CD4-positive, alpha-beta T cell treated with Interleukin-4 for 4 hours (primary cell): ENCODE results near the gene DDX52.
A peak's percentile ranks its signal among the peaks of the same experiment; 100 is the strongest.
"Not testable (repeated sequence)": the region's sequence is repeated elsewhere in the genome, so short reads cannot be mapped to it uniquely, and the experiment has no call there.

ENCODE experiments used
- DNase-seq: peaks from one replicate; pipeline ENCODE4 v3.0.0-alpha.2; 2020

Gene DDX52

GRCh38 chr17:37643118-37643766 is at the start of gene DDX52:
TSS of gene DDX52 (minus strand) at chr17:37643446. CDS start at chr17:37643420, 26 bp downstream.
- DNase-seq, result peak; percentile 91

GRCh38 chr17:37691807-37692206 is 48.6 kb upstream of the DDX52 start:
- no peak for DNase-seq

GRCh38 chr17:37689317-37689716 is 46.1 kb upstream of the DDX52 start:
- no peak for DNase-seq

- no peak for DNase-seq
Observed at GRCh38 chr17:37683454-37683984, 40.3 kb upstream of the DDX52 start.

GRCh38 chr17:37682007-37682406 is 38.8 kb upstream of the DDX52 start:
- no peak for DNase-seq

- not testable (repeated sequence) for DNase-seq
Observed at GRCh38 chr17:37679995-37680394, 36.7 kb upstream of the DDX52 start.

GRCh38 chr17:37678036-37678435 is 34.8 kb upstream of the DDX52 start:
- DNase-seq, result no peak

- no peak for DNase-seq
Observed at GRCh38 chr17:37677021-37677420, 33.8 kb upstream of the DDX52 start.

GRCh38 chr17:37676115-37676925 is 33.1 kb upstream of the DDX52 start:
- DNase-seq, result no peak

- DNase-seq, result no peak
Observed at GRCh38 chr17:37674511-37674910, 31.3 kb upstream of the DDX52 start.

- no peak for DNase-seq
Observed at GRCh38 chr17:37673386-37673785, 30.1 kb upstream of the DDX52 start.

GRCh38 chr17:37672548-37673078 is 29.4 kb upstream of the DDX52 start:
- no peak for DNase-seq

GRCh38 chr17:37671824-37672547 is 28.7 kb upstream of the DDX52 start:
- DNase-seq, result no peak

- DNase-seq, result no peak
Observed at GRCh38 chr17:37671028-37671823, 28.0 kb upstream of the DDX52 start.

- DNase-seq, result no peak
Observed at GRCh38 chr17:37667039-37667438, 23.8 kb upstream of the DDX52 start.

GRCh38 chr17:37664214-37664613 is 21.0 kb upstream of the DDX52 start:
- DNase-seq, result no peak

GRCh38 chr17:37662353-37662752 is 19.1 kb upstream of the DDX52 start:
- DNase-seq, result no peak

GRCh38 chr17:37661400-37662014 is 18.3 kb upstream of the DDX52 start:
- DNase-seq, result no peak

- DNase-seq, result no peak
Observed at GRCh38 chr17:37659925-37660324, 16.7 kb upstream of the DDX52 start.

- no peak for DNase-seq
Observed at GRCh38 chr17:37657202-37657601, 14.0 kb upstream of the DDX52 start.

GRCh38 chr17:37651849-37652248 is 8.6 kb upstream of the DDX52 start:
- no peak for DNase-seq
